Body of pancreas (tissue), 4 donors: ENCODE measurements around the gene ATXN1. TPM values are rescaled to one million over a fixed set of nuclear protein-coding genes. Genes with fewer than 3 reads are reported as not detected.

Source experiments
- ATAC-seq: fragments of 150-250 bp; one replicate; pipeline ENCODE4 v1.9.1; 2016
- DNase-seq, 4 donors: peaks; one replicate each; pipeline ENCODE4 v3.0.0-alpha.2; 2019
- H3K27ac ChIP-seq, 4 donors: fragments of 200-600 bp; sonication (generic); 1 replicate in 3 of 4; 2 replicates in 1 of 4; pipeline versions ENCODE4 v1.5.1 to v1.6.1; 2016 to 2019; ENCODE audit warnings: mild to moderate bottlenecking in 1 of 4, mixed read lengths in 1 of 4, moderate library complexity in 1 of 4
- H3K27me3 ChIP-seq, 2 donors: fragments of 200-600 bp; sonication (generic); one replicate each; pipeline ENCODE4 v1.6.0; 2016; ENCODE audit warnings: mild to moderate bottlenecking in 1 of 2
- H3K36me3 ChIP-seq, 2 donors: fragments of 200-600 bp; sonication (generic); replicated peaks in 1 of 2; 2 replicates each; pipeline ENCODE4 v1.5.1; 2016; ENCODE audit warnings: low read depth in 2 of 2; ENCODE audit not compliant: insufficient read depth in 1 of 2
- H3K4me1 ChIP-seq: fragments of 200-600 bp; sonication (generic); one replicate; pipeline ENCODE4 v1.6.0; 2016
- H3K4me3 ChIP-seq, 2 donors: fragments of 200-600 bp; sonication (generic); 1 replicate in 1 of 2; 2 replicates in 1 of 2; pipeline ENCODE4 v1.5.1; 2016 to 2019
- H3K9me3 ChIP-seq, 3 donors: fragments of 200-600 bp; sonication (generic); 1 replicate in 2 of 3; 2 replicates in 1 of 3; pipeline ENCODE4 v1.5.1; 2016
- POLR2A ChIP-seq, 3 donors: fragments of 450-650 bp; IDR thresholded peaks; one replicate each; pipeline ENCODE4 v1.6.1; 2016; ENCODE audit warnings: antibody characterized with exemption in 3 of 3, mild to moderate bottlenecking in 2 of 3
- WGBS, 2 donors: methylation state at CpG; one replicate each; pipeline ENCODE4 v1.1.5; 2017; 5-methylcytosine and 5-hydroxymethylcytosine counted together
- intact Hi-C: fragments of 100-400 bp; cut with DNase I; formaldehyde crosslinking; loops from one replicate; pipeline ENCODE4 v1.15.1; 2023
- total RNA-seq, 2 donors: library from RNA; depleted of rRNA; stranded (reverse); fragments of >200 nt; gene quantifications; one replicate each; pipeline ENCODE4 v1.1.0, GENCODE V29; 2016
- TF ChIP-seq, protein P1 (sequence below), 7 experiments: fragments of 450-650 bp in 4 of 7; fragments of 200-600 bp in 3 of 7; sonication (generic) in 3 of 7; IDR thresholded peaks; one replicate each; pipeline ENCODE4 v1.5.1; 2016 to 2019; ENCODE audit warnings: antibody characterized with exemption in 7 of 7

The ATXN1 gene
- total RNA-seq, 2 donors from 2014 or later = 24.6 to 24.7 TPM

DNA sequence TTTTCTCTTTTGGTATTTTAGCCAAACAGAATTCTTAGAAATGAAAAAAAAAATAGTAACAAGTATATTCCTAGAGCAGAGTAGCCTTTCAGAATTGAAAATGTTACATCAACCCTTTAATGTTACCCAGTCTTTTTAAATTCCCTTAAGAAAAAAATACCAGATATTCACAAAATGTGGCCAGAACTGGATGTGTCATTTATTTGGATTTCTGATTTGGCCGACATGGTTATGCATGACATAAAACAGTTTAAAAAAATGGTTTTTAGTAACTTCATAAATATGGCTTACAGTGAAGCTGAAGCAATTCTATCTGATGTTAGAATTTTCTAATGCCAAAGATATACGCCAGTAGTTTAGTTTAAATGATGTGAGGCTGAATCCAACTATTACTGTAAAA, 112.0 kb downstream of the ATXN1 start:
- Histone ChIP-seq H3K9me3 (no peaks in the 10 kb centered on the region), H3K27me3 (no peaks in the 10 kb centered on the region), H3K4me3 (no peak overlapping the region), H3K27ac (no peak overlapping the region), H3K36me3 (no peaks in the 10 kb centered on the region), H3K4me1 (no peaks in the 10 kb centered on the region)
- TF ChIP-seq, protein P1, sequence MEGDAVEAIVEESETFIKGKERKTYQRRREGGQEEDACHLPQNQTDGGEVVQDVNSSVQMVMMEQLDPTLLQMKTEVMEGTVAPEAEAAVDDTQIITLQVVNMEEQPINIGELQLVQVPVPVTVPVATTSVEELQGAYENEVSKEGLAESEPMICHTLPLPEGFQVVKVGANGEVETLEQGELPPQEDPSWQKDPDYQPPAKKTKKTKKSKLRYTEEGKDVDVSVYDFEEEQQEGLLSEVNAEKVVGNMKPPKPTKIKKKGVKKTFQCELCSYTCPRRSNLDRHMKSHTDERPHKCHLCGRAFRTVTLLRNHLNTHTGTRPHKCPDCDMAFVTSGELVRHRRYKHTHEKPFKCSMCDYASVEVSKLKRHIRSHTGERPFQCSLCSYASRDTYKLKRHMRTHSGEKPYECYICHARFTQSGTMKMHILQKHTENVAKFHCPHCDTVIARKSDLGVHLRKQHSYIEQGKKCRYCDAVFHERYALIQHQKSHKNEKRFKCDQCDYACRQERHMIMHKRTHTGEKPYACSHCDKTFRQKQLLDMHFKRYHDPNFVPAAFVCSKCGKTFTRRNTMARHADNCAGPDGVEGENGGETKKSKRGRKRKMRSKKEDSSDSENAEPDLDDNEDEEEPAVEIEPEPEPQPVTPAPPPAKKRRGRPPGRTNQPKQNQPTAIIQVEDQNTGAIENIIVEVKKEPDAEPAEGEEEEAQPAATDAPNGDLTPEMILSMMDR (IDR thresholded peaks at IDR 0.05) = no peak
- no peak for TF ChIP-seq POLR2A (IDR thresholded peaks at IDR 0.05)
- no peak for DNase-seq
- intact Hi-C loops = no loop called here
- WGBS, 2 donors = 79 to 91% methylated on average over 2 of the region's 2 CpGs
- ATAC-seq = no peak

DNA sequence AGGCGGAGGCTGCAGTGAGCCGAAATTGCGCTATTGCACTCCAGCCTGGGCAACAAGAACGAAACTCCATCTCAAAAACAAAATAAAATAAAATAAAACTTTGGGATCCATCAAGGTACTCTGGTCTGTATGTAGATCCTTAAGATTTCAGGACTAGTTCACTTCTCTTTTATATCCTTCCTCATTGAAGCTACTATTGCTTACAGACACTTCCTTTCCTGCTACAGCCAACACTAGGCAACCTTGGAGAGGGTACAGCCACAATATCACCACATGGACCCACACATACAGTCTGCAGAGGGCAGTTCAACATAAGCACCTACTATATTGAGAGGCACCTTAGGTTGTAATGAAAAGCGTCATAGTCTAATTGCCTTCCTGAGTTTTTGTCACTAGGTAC, 113.3 kb downstream of the ATXN1 start:
- TF ChIP-seq POLR2A (IDR thresholded peaks at IDR 0.05) = no peak
- TF ChIP-seq, protein P1 (IDR thresholded peaks at IDR 0.05) = no peak
- Histone ChIP-seq H3K4me3 (no peak overlapping the region), H3K27me3 (no peaks in the 10 kb centered on the region), H3K4me1 (no peaks in the 10 kb centered on the region), H3K36me3 (no peaks in the 10 kb centered on the region), H3K27ac (no peak overlapping the region), H3K9me3 (no peaks in the 10 kb centered on the region)
- WGBS, 2 donors = 96 to 97% methylated on average over 5 of the region's 5 CpGs
- DNase-seq (no peak), ATAC-seq (no peak)
- intact Hi-C loops = no loop called here

DNA sequence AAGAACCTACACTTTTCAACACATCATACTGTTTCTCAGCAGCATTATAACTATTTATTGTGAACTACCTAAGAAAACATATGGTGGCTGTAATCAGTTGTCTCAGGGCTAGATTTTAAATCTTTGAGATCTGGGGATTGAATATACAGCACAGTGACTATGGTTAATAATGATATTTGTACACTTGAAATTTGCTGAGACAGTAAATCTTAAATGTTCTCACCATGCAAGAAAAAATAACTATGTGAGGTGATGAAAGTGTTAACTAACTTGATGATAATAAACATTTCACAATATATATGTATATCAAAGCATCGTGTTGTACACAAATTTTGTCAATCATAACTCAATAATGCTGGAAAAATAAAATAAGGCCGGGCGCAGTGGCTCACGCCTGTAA, 113.8 kb downstream of the ATXN1 start:
- ATAC-seq (no peak), DNase-seq (no peak)
- Histone ChIP-seq H3K4me3 (no peak overlapping the region), H3K27me3 (no peaks in the 10 kb centered on the region), H3K27ac (no peak overlapping the region), H3K4me1 (no peaks in the 10 kb centered on the region), H3K9me3 (no peaks in the 10 kb centered on the region), H3K36me3 (no peaks in the 10 kb centered on the region)
- 80 to 84% methylated on average over 4 of the region's 4 CpGs for WGBS, 2 donors
- intact Hi-C loops = no loop called here
- TF ChIP-seq, protein P1 (IDR thresholded peaks at IDR 0.05) = no peak
- TF ChIP-seq POLR2A (IDR thresholded peaks at IDR 0.05) = no peak

DNA sequence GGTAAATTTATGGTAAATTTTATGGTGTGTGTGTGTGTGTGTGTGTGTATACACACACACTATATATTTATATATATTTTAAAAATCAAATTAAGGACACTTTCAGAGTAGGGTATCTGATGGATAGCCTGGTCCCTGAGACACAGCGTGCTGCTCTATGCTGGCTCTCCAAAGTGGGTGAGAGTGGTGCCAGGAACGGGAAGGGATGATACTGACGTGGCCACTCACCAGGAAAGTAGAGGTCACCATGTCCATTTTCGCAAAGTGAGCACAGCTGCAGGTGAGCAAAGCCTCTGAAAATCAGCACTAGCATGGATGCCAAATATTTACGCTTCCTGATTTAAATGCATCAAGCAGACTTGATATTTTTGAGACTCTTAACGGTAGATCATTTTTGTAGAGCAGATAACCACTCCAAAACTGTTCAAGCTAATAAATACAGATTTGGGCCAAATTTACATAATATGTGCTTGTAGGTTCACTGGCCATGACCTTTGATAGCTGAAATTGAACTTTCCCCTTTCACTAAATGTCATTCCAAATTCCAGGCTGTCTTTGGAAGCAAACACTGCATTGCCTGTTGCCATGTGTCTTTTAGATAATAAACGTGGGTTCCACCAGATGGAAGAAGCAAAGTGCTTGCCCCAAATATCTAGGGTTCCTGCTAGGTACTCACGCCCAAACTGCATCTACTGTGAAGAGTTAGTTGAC, 116.6 kb downstream of the ATXN1 start:
- Histone ChIP-seq H3K9me3 (no peaks in the 10 kb centered on the region), H3K27me3 (no peaks in the 10 kb centered on the region), H3K4me3 (no peak overlapping the region), H3K27ac (no peak overlapping the region), H3K36me3 (no peaks in the 10 kb centered on the region), H3K4me1 (no peaks in the 10 kb centered on the region)
- ATAC-seq (no peak), DNase-seq (no peak)
- intact Hi-C loops = no loop called here
- no peak for TF ChIP-seq POLR2A (IDR thresholded peaks at IDR 0.05)
- TF ChIP-seq, protein P1 (IDR thresholded peaks at IDR 0.05) = no peak
- 84 to 85% methylated on average over 8 of the region's 8 CpGs for WGBS, 2 donors
